DND-41 (cell line): ENCODE data around the gene ZBED1.
"Not testable (repeated sequence)": the region's sequence is repeated elsewhere in the genome, so short reads cannot be mapped to it uniquely, and the experiment has no call there.

Experiments
- CTCF ChIP-seq: IDR thresholded peaks from 2 replicates; pipeline ENCODE4 v1.5.1; 2012; ENCODE audit warnings: borderline replicate concordance, low read length, moderate library complexity, mild to moderate bottlenecking; ENCODE audit not compliant: poor library complexity, severe bottlenecking; ENCODE audit errors: extremely low read depth
- EZH2 ChIP-seq: IDR thresholded peaks from 3 replicates; pipeline ENCODE4 v1.6.1; 2012; ENCODE audit warnings: borderline replicate concordance, low read depth, mild to moderate bottlenecking, moderate library complexity, low read length, inconsistent platforms; ENCODE audit not compliant: severe bottlenecking

DNA sequence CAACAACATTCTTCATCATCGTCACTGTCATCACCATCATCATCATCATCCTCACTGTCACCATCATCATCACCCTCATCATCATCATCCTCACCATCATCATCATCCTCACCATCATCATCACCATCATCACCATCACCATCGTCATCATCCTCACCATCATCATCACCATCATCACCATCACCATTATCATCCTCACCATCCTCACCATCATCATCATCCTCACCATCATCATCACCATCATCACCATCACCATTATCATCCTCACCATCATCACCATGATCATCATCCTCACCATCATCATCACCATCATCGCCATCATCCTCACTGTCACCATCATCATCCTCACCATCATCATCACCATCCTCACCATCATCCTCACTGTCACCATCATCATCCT is 18.9 kb upstream of the ZBED1 start:
- not testable (repeated sequence) for TF ChIP-seq CTCF, EZH2
